Subcutaneous adipose tissue (tissue), 4 donors: Measurements from ENCODE around the gene AURKAIP1. TPM values are rescaled to one million over a fixed set of nuclear protein-coding genes. Genes with fewer than 3 reads are reported as not detected.

Experiments used
- total RNA-seq, 4 donors: library from RNA; depleted of rRNA; stranded (reverse); fragments of >200 nt; gene quantifications; one replicate each; pipeline ENCODE4 v1.1.0, GENCODE V29; 2016
- TF ChIP-seq, protein P1 (sequence below): fragments of 450-650 bp; IDR thresholded peaks from one replicate; pipeline ENCODE4 v1.5.1; 2016; ENCODE audit warnings: low read depth, mild to moderate bottlenecking, control low read depth, antibody characterized with exemption, moderate library complexity

Gene AURKAIP1
- 100 to 1,000 TPM in 1 of 4 donors, 10 to 100 TPM in 3; 53.6 to 153 (median 83.5) TPM for total RNA-seq

DNA sequence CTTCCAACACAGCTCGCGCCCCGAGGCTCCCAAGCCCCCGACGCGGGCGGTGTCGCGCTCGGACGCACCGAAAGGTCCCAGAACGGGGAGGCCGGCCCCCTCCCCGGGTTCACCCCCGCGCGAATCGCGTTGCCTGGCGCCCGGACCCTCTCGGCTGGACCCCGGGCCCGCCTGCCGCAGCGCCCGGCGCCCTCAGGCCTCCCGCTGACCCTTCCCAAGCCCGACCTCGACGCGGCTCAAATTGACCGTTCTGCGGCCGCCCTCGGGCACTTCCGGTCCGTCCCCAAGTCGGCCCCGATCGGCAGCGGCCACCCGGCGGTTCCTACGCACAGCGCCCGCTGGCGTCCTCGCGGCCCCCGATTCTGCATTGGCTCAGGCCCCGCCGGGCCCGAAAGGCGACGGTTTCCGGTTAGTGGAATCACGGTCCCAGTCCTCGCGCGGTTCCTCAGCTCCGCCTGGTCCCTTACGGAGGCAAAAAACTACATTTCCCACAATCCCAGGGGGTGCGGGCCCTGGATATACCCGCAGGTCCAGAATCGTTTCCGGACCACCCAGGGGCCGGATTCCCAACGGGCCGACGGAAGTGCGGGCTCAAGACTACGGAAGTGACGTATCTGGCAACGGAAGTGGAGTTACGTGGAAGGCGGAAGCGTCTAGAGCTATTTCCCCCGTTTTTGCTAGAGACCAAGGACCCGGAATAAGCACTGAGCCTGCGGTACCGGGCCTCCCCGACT is at the start of gene AURKAIP1:
AURKAIP1 (minus strand) TSS at position 279 of the 734 bp plus-strand sequence. CDS start 451 bp downstream, outside the sequence.
- TF ChIP-seq, protein P1, sequence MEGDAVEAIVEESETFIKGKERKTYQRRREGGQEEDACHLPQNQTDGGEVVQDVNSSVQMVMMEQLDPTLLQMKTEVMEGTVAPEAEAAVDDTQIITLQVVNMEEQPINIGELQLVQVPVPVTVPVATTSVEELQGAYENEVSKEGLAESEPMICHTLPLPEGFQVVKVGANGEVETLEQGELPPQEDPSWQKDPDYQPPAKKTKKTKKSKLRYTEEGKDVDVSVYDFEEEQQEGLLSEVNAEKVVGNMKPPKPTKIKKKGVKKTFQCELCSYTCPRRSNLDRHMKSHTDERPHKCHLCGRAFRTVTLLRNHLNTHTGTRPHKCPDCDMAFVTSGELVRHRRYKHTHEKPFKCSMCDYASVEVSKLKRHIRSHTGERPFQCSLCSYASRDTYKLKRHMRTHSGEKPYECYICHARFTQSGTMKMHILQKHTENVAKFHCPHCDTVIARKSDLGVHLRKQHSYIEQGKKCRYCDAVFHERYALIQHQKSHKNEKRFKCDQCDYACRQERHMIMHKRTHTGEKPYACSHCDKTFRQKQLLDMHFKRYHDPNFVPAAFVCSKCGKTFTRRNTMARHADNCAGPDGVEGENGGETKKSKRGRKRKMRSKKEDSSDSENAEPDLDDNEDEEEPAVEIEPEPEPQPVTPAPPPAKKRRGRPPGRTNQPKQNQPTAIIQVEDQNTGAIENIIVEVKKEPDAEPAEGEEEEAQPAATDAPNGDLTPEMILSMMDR = no peak

DNA sequence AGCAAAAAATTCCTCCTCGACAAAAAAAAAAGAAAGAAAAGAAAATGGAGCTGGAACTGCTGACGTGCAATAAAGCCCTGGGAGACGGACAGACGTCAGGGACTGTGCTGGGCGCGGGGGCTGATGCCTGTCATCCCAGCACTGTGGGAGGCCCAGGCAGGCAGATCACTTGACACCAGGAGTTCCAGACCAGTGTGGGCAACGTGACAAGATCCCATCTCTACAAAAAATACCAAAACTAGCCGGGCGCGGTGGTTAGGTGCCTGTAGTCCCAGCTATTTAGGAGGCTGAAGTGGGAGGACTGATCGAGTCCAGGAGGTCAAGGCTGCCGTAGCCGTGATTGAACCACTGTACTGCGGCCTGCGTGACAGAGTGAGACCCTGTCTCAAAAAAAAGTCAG is 49.7 kb upstream of the AURKAIP1 start:
- TF ChIP-seq, protein P1 = no peak

DNA sequence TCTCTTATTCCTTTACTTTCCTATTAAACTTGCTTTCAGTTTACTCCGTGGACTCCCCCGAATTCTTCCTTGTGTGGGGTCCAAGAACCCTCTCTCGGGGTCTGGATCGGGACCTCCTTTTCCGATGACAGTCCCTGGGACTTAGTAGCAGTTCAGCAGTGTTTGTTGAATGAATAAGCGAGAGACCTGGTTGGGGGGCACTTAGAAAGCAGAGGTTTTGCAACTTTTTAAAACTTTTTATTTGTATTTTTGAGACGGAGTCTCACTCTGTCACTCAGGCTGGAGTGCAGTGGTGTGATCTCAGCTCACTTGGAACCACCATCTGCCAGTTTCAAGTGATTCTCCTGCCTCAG is 48.2 kb upstream of the AURKAIP1 start:
- TF ChIP-seq, protein P1 = no peak

DNA sequence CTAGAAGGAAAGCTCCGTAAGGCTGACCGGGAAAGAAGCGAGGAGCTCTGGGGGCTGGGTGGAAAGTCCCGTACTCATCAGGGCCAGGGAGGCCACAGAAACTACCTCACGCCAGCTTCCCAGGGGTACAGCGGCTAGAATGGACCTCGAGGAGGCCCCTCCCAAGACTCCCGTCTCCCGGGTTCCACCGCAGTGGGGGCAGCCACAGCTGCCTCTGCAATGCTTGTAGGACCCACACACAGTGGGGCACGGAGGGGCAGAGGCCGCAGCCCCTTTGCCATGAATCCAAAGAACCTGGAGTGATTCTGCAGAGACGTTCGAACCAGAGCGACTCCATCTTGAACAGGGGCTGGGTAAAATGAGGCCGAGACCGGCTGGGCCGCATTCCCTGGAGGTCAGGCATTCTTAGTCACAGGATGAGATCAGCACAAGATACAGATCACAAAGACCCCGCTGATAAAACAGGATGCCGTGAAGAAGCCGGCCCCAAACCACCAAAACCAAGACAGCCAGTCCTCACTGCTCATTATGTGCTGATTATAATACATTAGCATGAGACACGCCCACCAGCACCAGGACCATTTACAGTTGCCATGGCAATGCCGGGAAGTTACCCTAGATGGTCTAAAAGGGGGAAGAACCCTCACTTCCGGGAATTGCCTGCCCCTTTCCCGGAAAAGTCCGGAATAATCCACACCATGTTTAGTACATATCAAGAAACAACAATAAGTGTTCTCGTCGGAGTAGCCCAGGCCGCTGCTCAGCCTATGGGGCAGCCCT is 47.6 kb upstream of the AURKAIP1 start:
- TF ChIP-seq, protein P1 = no peak

DNA sequence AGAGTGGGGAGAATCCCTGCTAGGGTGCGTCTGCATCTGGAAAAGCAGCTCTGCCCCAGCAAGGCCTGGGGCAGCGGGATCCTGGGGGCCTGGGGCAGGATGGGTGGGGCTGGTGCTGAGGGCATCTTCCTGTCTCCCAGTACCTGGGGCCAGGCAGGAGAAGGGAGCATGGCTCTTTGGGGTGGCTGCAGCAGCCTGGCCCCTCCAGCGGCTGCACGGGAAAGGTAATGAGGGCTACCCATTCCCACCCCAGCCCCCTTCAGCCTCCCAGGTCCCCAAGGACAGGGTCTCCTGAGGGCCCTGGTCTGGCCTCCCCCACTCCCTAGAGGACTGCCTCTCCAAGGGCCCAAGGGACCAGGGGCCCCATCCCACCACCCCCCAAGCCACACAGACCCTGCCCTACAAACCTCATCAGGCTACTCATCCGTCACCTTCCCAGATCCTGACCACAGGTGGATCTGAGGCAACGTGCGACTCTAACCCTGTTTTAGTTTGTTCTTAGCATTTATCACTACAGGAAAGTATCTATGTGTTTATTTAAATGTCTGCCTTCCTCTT is 47.0 kb upstream of the AURKAIP1 start:
- TF ChIP-seq, protein P1 = no peak

DNA sequence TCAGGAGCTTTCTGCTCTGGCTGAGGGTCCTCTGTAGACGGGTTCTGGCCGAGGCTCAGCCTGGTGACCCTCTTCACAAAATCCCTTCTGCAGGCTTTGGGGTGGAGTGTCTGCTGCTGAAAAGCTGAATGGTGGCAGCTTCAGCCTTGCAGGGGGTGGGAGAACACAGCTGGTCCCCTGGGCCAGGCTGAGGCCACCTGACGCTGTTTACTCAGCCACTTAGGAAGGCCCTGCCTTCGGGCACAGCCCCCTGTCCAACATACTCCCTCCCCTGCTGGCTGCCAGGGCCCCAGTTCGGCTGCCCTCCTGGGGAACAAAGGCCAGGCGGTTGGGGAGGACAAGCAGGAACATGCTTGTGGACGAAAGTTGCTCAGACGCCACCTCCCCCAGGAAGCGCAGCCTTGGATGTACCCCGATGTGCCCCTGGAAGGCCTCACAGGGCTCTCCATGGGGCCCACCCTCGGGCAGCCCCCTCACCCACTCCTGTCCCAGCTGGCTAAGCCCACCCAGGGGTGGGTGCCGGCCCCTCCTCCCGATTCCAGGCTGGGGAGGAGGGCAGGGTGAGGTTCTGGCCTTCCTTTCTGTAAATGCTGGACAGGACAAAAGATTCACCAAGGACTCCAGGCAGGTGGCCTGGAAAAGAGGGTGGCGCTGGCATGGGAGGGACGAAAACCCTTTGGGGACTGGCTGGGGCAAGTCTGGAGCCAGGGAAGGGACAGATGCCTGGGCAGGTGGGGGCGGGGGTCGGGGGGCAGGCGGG is 46.3 kb upstream of the AURKAIP1 start, which contains the start of gene ANKRD65:
ANKRD65 (minus strand) TSS at position 130 of the 760 bp plus-strand sequence. CDS start 271 bp downstream, outside the sequence.
- TF ChIP-seq, protein P1 = no peak
